GM12878 (cell line): ENCODE data around the gene COL24A1. TPM values are rescaled to one million over a fixed set of nuclear protein-coding genes. Genes with fewer than 3 reads are reported as not detected.

ENCODE experiments used
- ATAC-seq: fragments of 200-7000 bp; cut with Tn5 transposase; 3 replicates; pipeline ENCODE4 v1.9.1; 2020; ENCODE audit warnings: mild to moderate bottlenecking, moderate library complexity
- BruUV-seq: library from RNA; stranded (reverse); fragments of 400-500 nt; replicated peaks from 2 replicates; lab custom pipeline; 2021; lab: Mats Ljungman, UMichigan
- CTCF ChIA-PET: fragments of 300-600 bp; sonication (Branson Sonifier 250); formaldehyde crosslinking; extraction: SDS; loops from one replicate; lab custom pipeline; 2021; ENCODE audit warnings: inconsistent platforms; lab: Yijun Ruan, JAX
- POLR2A ChIA-PET: fragments of 350-600 bp; formaldehyde crosslinking; extraction: SDS; loops from one replicate; lab custom pipeline; 2021; ENCODE audit warnings: inconsistent platforms; lab: Charles Lee
- RAD21 ChIA-PET: fragments of 300-600 bp; sonication (Branson Sonifier 250); formaldehyde crosslinking; loops from one replicate; lab custom pipeline; 2023; ENCODE audit warnings: antibody characterized with exemption; ENCODE audit not compliant: unreplicated experiment; lab: Charles Lee
- SMC1A ChIA-PET: fragments of 300-600 bp; sonication (Branson Sonifier 250); formaldehyde crosslinking; loops from one replicate; lab custom pipeline; 2023; ENCODE audit not compliant: unreplicated experiment, uncharacterized antibody; lab: Charles Lee
- DNase-seq: peaks from one replicate; pipeline ENCODE4 v3.0.0-alpha.2; 2011; ENCODE audit warnings: low read depth, low spot score
- FAIRE-seq: peaks from 3 replicates; lab custom pipeline; 2011; peaks lifted over from hg19 to GRCh38; lab: Jason Lieb, UNC
- H2AFZ ChIP-seq: 2 replicates; pipeline ENCODE4 v1.6.0; 2011; ENCODE audit warnings: low read depth, low read length, control low read depth; ENCODE audit not compliant: control insufficient read depth
- H3K27ac ChIP-seq: 2 replicates; pipeline ENCODE4 v1.5.1; 2011; ENCODE audit warnings: control low read depth; ENCODE audit not compliant: control insufficient read depth, insufficient read depth
- H3K27me3 ChIP-seq, 2 experiments: replicated peaks in 1 of 2; 2 replicates each; pipeline versions ENCODE4 v1.6.0 to v1.6.1; 2011; ENCODE audit warnings: low read length in 1 of 2; ENCODE audit not compliant: control insufficient read depth in 2 of 2, insufficient read depth in 2 of 2
- H3K36me3 ChIP-seq, 2 experiments: 2 replicates each; pipeline ENCODE4 v1.5.1; 2011; ENCODE audit warnings: low read length in 1 of 2; ENCODE audit not compliant: control insufficient read depth in 2 of 2, insufficient read depth in 2 of 2
- H3K4me1 ChIP-seq: 2 replicates; pipeline ENCODE4 v1.6.1; 2011; ENCODE audit warnings: mild to moderate bottlenecking, low read length, moderate library complexity, mixed read lengths; ENCODE audit not compliant: control insufficient read depth, insufficient read depth
- H3K4me2 ChIP-seq: 2 replicates; pipeline ENCODE4 v1.6.0; 2011; ENCODE audit warnings: control low read depth; ENCODE audit not compliant: control insufficient read depth, insufficient read depth
- H3K4me3 ChIP-seq: fragments of 200-600 bp; sonication (generic); 2 replicates; pipeline ENCODE4 v1.5.1; 2016
- H3K79me2 ChIP-seq: 2 replicates; pipeline ENCODE4 v1.6.0; 2011; ENCODE audit warnings: low read length; ENCODE audit not compliant: control insufficient read depth, insufficient read depth
- H3K9ac ChIP-seq: 2 replicates; pipeline ENCODE4 v1.8.0; 2011; ENCODE audit warnings: low read length, control low read depth, mixed read lengths; ENCODE audit not compliant: control insufficient read depth, insufficient read depth
- H3K9me3 ChIP-seq: replicated peaks from 3 replicates; pipeline ENCODE4 v1.5.1; 2011; ENCODE audit warnings: mild to moderate bottlenecking, low read length; ENCODE audit not compliant: control insufficient read depth, insufficient read depth
- H4K20me1 ChIP-seq: 2 replicates; pipeline ENCODE4 v1.6.0; 2011; ENCODE audit not compliant: control insufficient read depth, insufficient read depth
- E4F1 ChIP-seq: fragments of 450-650 bp; IDR thresholded peaks from 2 replicates; pipeline ENCODE4 v1.6.1; 2018; ENCODE audit warnings: borderline replicate concordance, mild to moderate bottlenecking; ENCODE audit not compliant: partially characterized antibody
- MEF2A ChIP-seq: IDR thresholded peaks from 2 replicates; pipeline ENCODE4 v1.6.1; 2011; ENCODE audit warnings: low read depth, mild to moderate bottlenecking, low read length, moderate library complexity; ENCODE audit not compliant: insufficient read depth
- MXI1 ChIP-seq: fragments of 150-350 bp; IDR thresholded peaks from 2 replicates; pipeline ENCODE4 v1.6.1; 2011; ENCODE audit warnings: low read depth, mild to moderate bottlenecking, inconsistent platforms, low read length, improper control_type of control experiment
- NR2C2 ChIP-seq: IDR thresholded peaks from 2 replicates; pipeline ENCODE4 v1.6.1; 2011; ENCODE audit warnings: borderline replicate concordance, low read depth; ENCODE audit not compliant: control insufficient read depth, insufficient read length
- RELA ChIP-seq: fragments of 450-650 bp; IDR thresholded peaks from 2 replicates; pipeline ENCODE4 v1.8.0; 2014; ENCODE audit warnings: borderline replicate concordance; ENCODE audit not compliant: partially characterized antibody
- SIN3A ChIP-seq: IDR thresholded peaks from 2 replicates; pipeline ENCODE4 v1.6.1; 2012; ENCODE audit warnings: low read depth, low read length, improper control_type of control experiment
- SMAD5 ChIP-seq: IDR thresholded peaks from 2 replicates; pipeline ENCODE4 v1.6.1; 2016; ENCODE audit warnings: antibody characterized with exemption, low read depth
- SP1 ChIP-seq: IDR thresholded peaks from one replicate; pipeline ENCODE4 v1.6.1; 2011; ENCODE audit warnings: low read depth, low read length
- SPI1 ChIP-seq: IDR thresholded peaks from 2 replicates; pipeline ENCODE4 v1.6.1; 2011; ENCODE audit warnings: low read depth, mild to moderate bottlenecking, low read length, moderate library complexity, borderline replicate concordance; ENCODE audit not compliant: insufficient read depth
- WRNIP1 ChIP-seq: IDR thresholded peaks from 2 replicates; pipeline ENCODE4 v1.6.1; 2011; ENCODE audit warnings: low read depth, low read length, improper control_type of control experiment, borderline replicate concordance
- ZNF384 ChIP-seq: IDR thresholded peaks from 2 replicates; pipeline ENCODE4 v1.6.1; 2012; ENCODE audit warnings: low read depth, mild to moderate bottlenecking, low read length, improper control_type of control experiment, borderline replicate concordance
- WGBS: methylation state at CpG from one replicate; pipeline ENCODE4 v1.1.6; 2016; ENCODE audit warnings: low lambda C conversion rate; ENCODE audit not compliant: insufficient replicate concordance, insufficient coverage; ENCODE audit errors: missing lambda C conversion rate; 5-methylcytosine and 5-hydroxymethylcytosine counted together
- in situ Hi-C: fragments of 300-500 bp; cut with MboI; formaldehyde crosslinking; loops from 9 replicates; pipeline ENCODE4 v1.14.3; 2018; ENCODE audit warnings: mixed read lengths
- intact Hi-C: fragments of 100-400 bp; cut with micrococcal nuclease; formaldehyde crosslinking; loops from one replicate; pipeline ENCODE4 v1.14.2; 2022; ENCODE audit not compliant: unreplicated experiment
- polyA plus RNA-seq, 11 experiments: library from polyadenylated mRNA; depleted of rRNA in 4 of 11; unstranded in 6 of 11; stranded (reverse) in 5 of 11; fragments of >200 nt; fragmentation: Nextera tagmentation in 4 of 11; fragmentation: Illumina TruSeq in 1 of 11; extraction: Ambion mirVana in 4 of 11; extraction: Trizol in 1 of 11; gene quantifications; 1 replicate in 1 of 11; 2 replicates in 10 of 11; pipeline versions ENCODE4 v1.2.1 to v1.2.3, GENCODE V29; 2011 to 2016; ENCODE audit warnings: inconsistent platforms in 2 of 11, missing spikeins in 2 of 11, low read depth in 1 of 11
- total RNA-seq, 4 experiments: library from RNA; depleted of rRNA in 3 of 4; stranded (reverse); fragments of >200 nt in 3 of 4; fragmentation: Illumina TruSeq in 1 of 4; extraction: Trizol in 1 of 4; gene quantifications; 2 replicates each; pipeline versions ENCODE4 v1.2.1 to v1.2.3, GENCODE V29; 2013 to 2021
- TF ChIP-seq, protein P1 (sequence below): fragments of 450-650 bp; conservative IDR thresholded peaks from 2 replicates; pipeline ENCODE4 v1.6.1; 2017; ENCODE audit warnings: mild to moderate bottlenecking, moderate library complexity
- TF ChIP-seq, protein P2 (sequence below): fragments of 450-650 bp; IDR thresholded peaks from 2 replicates; pipeline ENCODE4 v1.6.1; 2018; ENCODE audit warnings: mild to moderate bottlenecking, low read depth, moderate library complexity; ENCODE audit not compliant: partially characterized antibody
- TF ChIP-seq, protein P3 (sequence below): fragments of 450-650 bp; formaldehyde crosslinking; IDR thresholded peaks from 2 replicates; pipeline ENCODE4 v1.4.0; 2022; ENCODE audit warnings: mild to moderate bottlenecking, moderate library complexity

The COL24A1 gene
- total and polyA plus RNA-seq, 10 of the 15 experiments (the other 5 are each of a cell fraction or from before 2014, with no cell fraction given): 0.19 to 4.1 (median 2.0) TPM

GRCh38 chr1:85865213-85865612, 291.4 kb downstream of the COL24A1 start:
- in situ Hi-C loops (no loop called here), intact Hi-C loops (no loop called here)
- SMC1A ChIA-PET: no interaction called here
- no peak overlapping the region for H2AFZ ChIP-seq
- no peaks in the 10 kb centered on the region for H4K20me1 ChIP-seq
- no peaks in the 10 kb centered on the region for H3K36me3 ChIP-seq
- FAIRE-seq (no peak), DNase-seq (no peak), ATAC-seq (no peak)
- no peaks in the 10 kb centered on the region for H3K79me2 ChIP-seq
- H3K9me3 ChIP-seq: no peaks in the 10 kb centered on the region; the same call in 2 of the 3 replicates
- BruUV-seq: no TSS peak
- WGBS: 56% methylated on average over 1 of the region's 1 CpG
- no peak overlapping the region for H3K4me2 ChIP-seq
- H3K27ac ChIP-seq: no peak overlapping the region
- no peak overlapping the region for H3K4me3 ChIP-seq
- H3K9ac ChIP-seq: no peak overlapping the region
- no peaks in the 10 kb centered on the region for H3K27me3 ChIP-seq
- CTCF ChIA-PET: no interaction called here
- RAD21 ChIA-PET: no interaction called here
- POLR2A ChIA-PET: no interaction called here
- no peaks in the 10 kb centered on the region for H3K4me1 ChIP-seq
- TF ChIP-seq, protein P1, sequence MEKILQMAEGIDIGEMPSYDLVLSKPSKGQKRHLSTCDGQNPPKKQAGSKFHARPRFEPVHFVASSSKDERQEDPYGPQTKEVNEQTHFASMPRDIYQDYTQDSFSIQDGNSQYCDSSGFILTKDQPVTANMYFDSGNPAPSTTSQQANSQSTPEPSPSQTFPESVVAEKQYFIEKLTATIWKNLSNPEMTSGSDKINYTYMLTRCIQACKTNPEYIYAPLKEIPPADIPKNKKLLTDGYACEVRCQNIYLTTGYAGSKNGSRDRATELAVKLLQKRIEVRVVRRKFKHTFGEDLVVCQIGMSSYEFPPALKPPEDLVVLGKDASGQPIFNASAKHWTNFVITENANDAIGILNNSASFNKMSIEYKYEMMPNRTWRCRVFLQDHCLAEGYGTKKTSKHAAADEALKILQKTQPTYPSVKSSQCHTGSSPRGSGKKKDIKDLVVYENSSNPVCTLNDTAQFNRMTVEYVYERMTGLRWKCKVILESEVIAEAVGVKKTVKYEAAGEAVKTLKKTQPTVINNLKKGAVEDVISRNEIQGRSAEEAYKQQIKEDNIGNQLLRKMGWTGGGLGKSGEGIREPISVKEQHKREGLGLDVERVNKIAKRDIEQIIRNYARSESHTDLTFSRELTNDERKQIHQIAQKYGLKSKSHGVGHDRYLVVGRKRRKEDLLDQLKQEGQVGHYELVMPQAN: no peak
- TF ChIP-seq E4F1: no peak
- TF ChIP-seq MXI1: no peak
- TF ChIP-seq SIN3A: no peak
- no peak for TF ChIP-seq MEF2A
- TF ChIP-seq, protein P2, sequence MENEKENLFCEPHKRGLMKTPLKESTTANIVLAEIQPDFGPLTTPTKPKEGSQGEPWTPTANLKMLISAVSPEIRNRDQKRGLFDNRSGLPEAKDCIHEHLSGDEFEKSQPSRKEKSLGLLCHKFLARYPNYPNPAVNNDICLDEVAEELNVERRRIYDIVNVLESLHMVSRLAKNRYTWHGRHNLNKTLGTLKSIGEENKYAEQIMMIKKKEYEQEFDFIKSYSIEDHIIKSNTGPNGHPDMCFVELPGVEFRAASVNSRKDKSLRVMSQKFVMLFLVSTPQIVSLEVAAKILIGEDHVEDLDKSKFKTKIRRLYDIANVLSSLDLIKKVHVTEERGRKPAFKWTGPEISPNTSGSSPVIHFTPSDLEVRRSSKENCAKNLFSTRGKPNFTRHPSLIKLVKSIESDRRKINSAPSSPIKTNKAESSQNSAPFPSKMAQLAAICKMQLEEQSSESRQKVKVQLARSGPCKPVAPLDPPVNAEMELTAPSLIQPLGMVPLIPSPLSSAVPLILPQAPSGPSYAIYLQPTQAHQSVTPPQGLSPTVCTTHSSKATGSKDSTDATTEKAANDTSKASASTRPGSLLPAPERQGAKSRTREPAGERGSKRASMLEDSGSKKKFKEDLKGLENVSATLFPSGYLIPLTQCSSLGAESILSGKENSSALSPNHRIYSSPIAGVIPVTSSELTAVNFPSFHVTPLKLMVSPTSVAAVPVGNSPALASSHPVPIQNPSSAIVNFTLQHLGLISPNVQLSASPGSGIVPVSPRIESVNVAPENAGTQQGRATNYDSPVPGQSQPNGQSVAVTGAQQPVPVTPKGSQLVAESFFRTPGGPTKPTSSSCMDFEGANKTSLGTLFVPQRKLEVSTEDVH: no peak
- no peak for TF ChIP-seq ZNF384
- TF ChIP-seq SP1: no peak
- no peak for TF ChIP-seq SMAD5
- no peak for TF ChIP-seq NR2C2
- no peak for TF ChIP-seq SPI1
- no peak for TF ChIP-seq WRNIP1
- TF ChIP-seq RELA: no peak
- TF ChIP-seq, protein P3, sequence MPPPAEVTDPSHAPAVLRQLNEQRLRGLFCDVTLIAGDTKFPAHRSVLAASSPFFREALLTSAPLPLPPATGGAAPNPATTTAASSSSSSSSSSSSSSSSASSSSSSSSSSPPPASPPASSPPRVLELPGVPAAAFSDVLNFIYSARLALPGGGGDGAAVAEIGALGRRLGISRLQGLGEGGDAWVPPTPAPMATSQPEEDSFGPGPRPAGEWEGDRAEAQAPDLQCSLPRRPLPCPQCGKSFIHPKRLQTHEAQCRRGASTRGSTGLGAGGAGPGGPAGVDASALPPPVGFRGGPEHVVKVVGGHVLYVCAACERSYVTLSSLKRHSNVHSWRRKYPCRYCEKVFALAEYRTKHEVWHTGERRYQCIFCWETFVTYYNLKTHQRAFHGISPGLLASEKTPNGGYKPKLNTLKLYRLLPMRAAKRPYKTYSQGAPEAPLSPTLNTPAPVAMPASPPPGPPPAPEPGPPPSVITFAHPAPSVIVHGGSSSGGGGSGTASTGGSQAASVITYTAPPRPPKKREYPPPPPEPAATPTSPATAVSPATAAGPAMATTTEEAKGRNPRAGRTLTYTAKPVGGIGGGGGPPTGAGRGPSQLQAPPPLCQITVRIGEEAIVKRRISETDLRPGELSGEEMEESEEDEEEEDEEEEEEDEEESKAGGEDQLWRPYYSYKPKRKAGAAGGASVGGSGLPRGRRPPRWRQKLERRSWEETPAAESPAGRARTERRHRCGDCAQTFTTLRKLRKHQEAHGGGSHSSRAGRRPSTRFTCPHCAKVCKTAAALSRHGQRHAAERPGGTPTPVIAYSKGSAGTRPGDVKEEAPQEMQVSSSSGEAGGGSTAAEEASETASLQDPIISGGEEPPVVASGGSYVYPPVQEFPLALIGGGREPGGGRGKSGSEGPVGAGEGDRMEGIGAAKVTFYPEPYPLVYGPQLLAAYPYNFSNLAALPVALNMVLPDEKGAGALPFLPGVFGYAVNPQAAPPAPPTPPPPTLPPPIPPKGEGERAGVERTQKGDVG (CRISPR knock-in tag): no peak
